ENCODE results near the gene WEE1. TPM values are rescaled to one million over a fixed set of nuclear protein-coding genes. Genes with fewer than 3 reads are reported as not detected.
"Not testable (repeated sequence)": the region's sequence is repeated elsewhere in the genome, so short reads cannot be mapped to it uniquely, and the experiment has no call there.

WEE1 gene
- total RNA-seq, 1 experiment from 2014 or later = 34.5 TPM

DNA sequence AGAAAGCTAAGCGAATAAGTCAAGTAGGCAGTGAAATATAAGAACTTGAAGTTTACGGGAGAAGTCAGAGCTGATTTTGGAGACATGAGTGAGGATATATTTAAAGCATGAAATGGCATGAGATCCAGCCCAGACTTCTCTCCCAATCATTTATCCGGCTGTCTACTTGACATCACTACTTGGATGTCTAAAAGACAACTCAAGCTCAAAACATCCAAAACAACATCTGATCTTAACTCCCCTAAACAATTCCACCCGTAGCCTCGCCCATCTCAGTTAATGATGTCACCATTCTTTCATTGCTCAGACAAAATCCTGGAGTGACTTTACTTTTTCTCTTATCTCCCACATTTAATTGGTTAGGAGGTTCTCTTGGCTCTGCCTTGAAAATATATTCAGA is 44.5 kb downstream of the WEE1 start:
- POLR2A ChIA-PET = interaction anchor here (1.0 to 1.1 kb wide), 2 partner anchors 16 to 140 kb away, joined by 3 read pairs; no protein-coding TSS in a partner anchor
- no peak overlapping the region for H3K27ac Mint-ChIP-seq (ENCODE audit: low read depth, unreplicated experiment)
- no peaks in the 10 kb centered on the region for H3K27me3 Mint-ChIP-seq (ENCODE audit: insufficient read depth, unreplicated experiment)
- DNase-seq (ENCODE audit: unreplicated experiment) = no peak
- CTCF ChIA-PET = interaction anchor here (0.8 to 2.7 kb wide), 7 partner anchors 8 to 355 kb away, joined by 3 to 18 read pairs (median 4); no protein-coding TSS in a partner anchor
- no TSS peak for BruUV-seq (replicated peaks)
- no peaks in the 10 kb centered on the region for H3K9me3 Mint-ChIP-seq (ENCODE audit: unreplicated experiment)
- peaks cover 26% of the 10 kb centered on the region for H3K4me1 Mint-ChIP-seq (ENCODE audit: insufficient read depth, unreplicated experiment)
- H3K4me3 Mint-ChIP-seq (ENCODE audit: unreplicated experiment) = no peak overlapping the region
- TF ChIP-seq, protein P1, sequence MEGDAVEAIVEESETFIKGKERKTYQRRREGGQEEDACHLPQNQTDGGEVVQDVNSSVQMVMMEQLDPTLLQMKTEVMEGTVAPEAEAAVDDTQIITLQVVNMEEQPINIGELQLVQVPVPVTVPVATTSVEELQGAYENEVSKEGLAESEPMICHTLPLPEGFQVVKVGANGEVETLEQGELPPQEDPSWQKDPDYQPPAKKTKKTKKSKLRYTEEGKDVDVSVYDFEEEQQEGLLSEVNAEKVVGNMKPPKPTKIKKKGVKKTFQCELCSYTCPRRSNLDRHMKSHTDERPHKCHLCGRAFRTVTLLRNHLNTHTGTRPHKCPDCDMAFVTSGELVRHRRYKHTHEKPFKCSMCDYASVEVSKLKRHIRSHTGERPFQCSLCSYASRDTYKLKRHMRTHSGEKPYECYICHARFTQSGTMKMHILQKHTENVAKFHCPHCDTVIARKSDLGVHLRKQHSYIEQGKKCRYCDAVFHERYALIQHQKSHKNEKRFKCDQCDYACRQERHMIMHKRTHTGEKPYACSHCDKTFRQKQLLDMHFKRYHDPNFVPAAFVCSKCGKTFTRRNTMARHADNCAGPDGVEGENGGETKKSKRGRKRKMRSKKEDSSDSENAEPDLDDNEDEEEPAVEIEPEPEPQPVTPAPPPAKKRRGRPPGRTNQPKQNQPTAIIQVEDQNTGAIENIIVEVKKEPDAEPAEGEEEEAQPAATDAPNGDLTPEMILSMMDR (IDR thresholded peaks at IDR 0.05; ENCODE audit: unreplicated experiment) = no peak
- no peaks in the 10 kb centered on the region for H3K36me3 Mint-ChIP-seq (ENCODE audit: insufficient read depth, unreplicated experiment)
- intact Hi-C loops (cut with micrococcal nuclease) = loop anchor here (10.0 kb wide), 1 partner anchor 357 kb away; no protein-coding TSS in a partner anchor

DNA sequence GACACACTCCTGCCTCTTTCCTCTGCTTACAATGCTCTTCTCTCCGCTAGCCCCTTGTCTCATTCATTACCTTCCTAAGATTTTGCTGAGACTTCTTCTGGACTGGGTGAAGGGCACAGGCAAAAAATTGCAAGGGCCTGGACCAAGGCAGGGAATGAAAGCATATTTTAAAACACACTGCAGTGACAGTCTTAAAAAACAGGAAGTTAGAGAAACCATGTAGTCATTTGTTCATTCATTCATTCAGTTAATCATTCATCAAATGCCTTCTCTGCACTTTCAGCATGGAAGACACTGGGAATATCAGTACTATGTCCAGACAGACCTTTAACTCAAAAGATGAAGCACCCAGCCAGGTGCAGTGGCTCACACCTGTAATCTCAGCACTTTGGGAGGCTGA is 45.5 kb downstream of the WEE1 start:
- DNase-seq (ENCODE audit: unreplicated experiment) = no peak
- BruUV-seq (replicated peaks) = no TSS peak
- Mint-ChIP-seq H3K4me1 (ENCODE audit: insufficient read depth, unreplicated experiment) (peaks cover 15% of the 10 kb centered on the region), H3K9me3 (ENCODE audit: unreplicated experiment) (no peaks in the 10 kb centered on the region), H3K4me3 (ENCODE audit: unreplicated experiment) (no peak overlapping the region), H3K36me3 (ENCODE audit: insufficient read depth, unreplicated experiment) (no peaks in the 10 kb centered on the region), H3K27ac (ENCODE audit: low read depth, unreplicated experiment) (no peak overlapping the region), H3K27me3 (ENCODE audit: insufficient read depth, unreplicated experiment) (no peaks in the 10 kb centered on the region)
- intact Hi-C loops (cut with micrococcal nuclease) = loop anchor here (10.0 kb wide), 1 partner anchor 356 kb away; no protein-coding TSS in a partner anchor
- CTCF ChIA-PET = interaction anchor here (0.6 to 1.5 kb wide), 3 partner anchors 12 to 233 kb away, joined by 3 to 4 read pairs (median 3); no protein-coding TSS in a partner anchor
- TF ChIP-seq, protein P1 (IDR thresholded peaks at IDR 0.05; ENCODE audit: unreplicated experiment) = no peak
- POLR2A ChIA-PET = no interaction called here

GRCh38 chr11:9619971-9620370 is 46.5 kb downstream of the WEE1 start:
- POLR2A ChIA-PET = no interaction called here

DNA sequence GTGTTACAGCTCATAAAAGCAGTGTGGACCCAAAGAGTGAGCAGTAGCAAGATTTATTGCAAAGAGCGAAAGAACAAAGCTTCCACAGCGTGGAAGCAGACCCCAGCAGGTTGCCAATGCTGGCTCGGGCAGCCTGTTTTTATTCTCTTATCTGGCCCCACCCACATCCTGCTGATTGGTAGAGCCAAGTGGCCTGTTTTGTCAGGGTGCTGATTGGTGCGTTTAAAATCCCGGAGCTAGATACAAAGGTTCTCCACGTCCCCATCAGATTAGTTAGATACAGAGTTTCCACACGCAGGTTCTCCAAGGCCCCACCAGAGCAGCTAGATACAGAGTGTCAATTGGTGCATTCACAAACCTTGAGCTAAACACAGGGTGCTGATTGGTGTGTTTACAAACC is 48.9 kb downstream of the WEE1 start:
- H3K4me3 Mint-ChIP-seq (ENCODE audit: unreplicated experiment); DNase-seq (ENCODE audit: unreplicated experiment); POLR2A ChIA-PET; H3K27me3 Mint-ChIP-seq (ENCODE audit: insufficient read depth, unreplicated experiment); intact Hi-C loops (cut with micrococcal nuclease); H3K36me3 Mint-ChIP-seq (ENCODE audit: insufficient read depth, unreplicated experiment); BruUV-seq (replicated peaks); H3K9me3 Mint-ChIP-seq (ENCODE audit: unreplicated experiment); H3K27ac Mint-ChIP-seq (ENCODE audit: low read depth, unreplicated experiment): not testable (repeated sequence)
- peaks cover 12% of the 10 kb centered on the region for H3K4me1 Mint-ChIP-seq (ENCODE audit: insufficient read depth, unreplicated experiment)
- CTCF ChIA-PET = interaction anchor here (0.6 to 2.0 kb wide), 3 partner anchors 9 to 275 kb away, joined by 3 to 5 read pairs (median 3); no protein-coding TSS in a partner anchor

More at GRCh38 chr11:9619971-9620370, 46.5 kb downstream of the WEE1 start:
- intact Hi-C loops (cut with micrococcal nuclease) = loop anchor here (10.0 kb wide), 1 partner anchor 355 kb away; no protein-coding TSS in a partner anchor
- DNase-seq (ENCODE audit: unreplicated experiment) = no peak
- Mint-ChIP-seq H3K27me3 (ENCODE audit: insufficient read depth, unreplicated experiment) (no peaks in the 10 kb centered on the region), H3K4me3 (ENCODE audit: unreplicated experiment) (no peak overlapping the region), H3K36me3 (ENCODE audit: insufficient read depth, unreplicated experiment) (peaks cover under 1% of the 10 kb centered on the region), H3K4me1 (ENCODE audit: insufficient read depth, unreplicated experiment) (peaks cover 15% of the 10 kb centered on the region), H3K9me3 (ENCODE audit: unreplicated experiment) (no peaks in the 10 kb centered on the region), H3K27ac (ENCODE audit: low read depth, unreplicated experiment) (no peak overlapping the region)
- no TSS peak for BruUV-seq (replicated peaks)
- TF ChIP-seq, protein P1 (IDR thresholded peaks at IDR 0.05; ENCODE audit: unreplicated experiment) = no peak
- CTCF ChIA-PET = interaction anchor here (0.8 to 1.2 kb wide), 2 partner anchors 127 to 128 kb away, joined by 3 to 4 read pairs; no protein-coding TSS in a partner anchor

GRCh38 chr11:9623053-9623452 is 49.6 kb downstream of the WEE1 start:
- intact Hi-C loops (cut with micrococcal nuclease); BruUV-seq (replicated peaks); H3K36me3 Mint-ChIP-seq (ENCODE audit: insufficient read depth, unreplicated experiment); DNase-seq (ENCODE audit: unreplicated experiment); POLR2A ChIA-PET; H3K27me3 Mint-ChIP-seq (ENCODE audit: insufficient read depth, unreplicated experiment); H3K4me1 Mint-ChIP-seq (ENCODE audit: insufficient read depth, unreplicated experiment); H3K27ac Mint-ChIP-seq (ENCODE audit: low read depth, unreplicated experiment); H3K4me3 Mint-ChIP-seq (ENCODE audit: unreplicated experiment); H3K9me3 Mint-ChIP-seq (ENCODE audit: unreplicated experiment): not testable (repeated sequence)
- CTCF ChIA-PET = interaction anchor here (0.9 to 2.0 kb wide), 2 partner anchors 10 to 125 kb away, joined by 3 to 5 read pairs; no protein-coding TSS in a partner anchor
